SK-N-SH (cell line): ENCODE measurements around the gene SMPD2. TPM values are rescaled to one million over a fixed set of nuclear protein-coding genes. Genes with fewer than 3 reads are reported as not detected.
A peak's percentile ranks its signal among the peaks of the same experiment; 100 is the strongest.

Experiments
- CTCF ChIA-PET: fragments of 300-600, 350-600 bp; formaldehyde crosslinking; extraction: SDS; loops from one replicate; lab custom pipeline; 2021; lab: Yijun Ruan, JAX
- POLR2A ChIA-PET: fragments of 350-600 bp; sonication (Branson Sonifier 250); formaldehyde crosslinking; extraction: SDS; loops from one replicate; lab custom pipeline; 2020; ENCODE audit warnings: antibody characterized with exemption, inconsistent platforms; lab: Yijun Ruan, JAX
- DNase-seq: peaks from one replicate; pipeline ENCODE4 v3.0.0; 2012
- H2AFZ ChIP-seq: fragments of 200-600 bp; sonication (generic); 2 replicates; pipeline ENCODE4 v1.8.1; 2016; ENCODE audit warnings: antibody characterized with exemption, mild to moderate bottlenecking, low read depth
- H3F3A ChIP-seq: fragments of 200-600 bp; sonication (generic); replicated peaks from 2 replicates; pipeline ENCODE3; 2016; ENCODE audit warnings: antibody characterized with exemption, mild to moderate bottlenecking; ENCODE audit not compliant: insufficient read depth
- H3K27ac ChIP-seq, 2 experiments: fragments of 200-500 bp in 1 of 2; fragments of 200-600 bp in 1 of 2; sonication (Bioruptor generic) in 1 of 2; sonication (generic), shearing (Covaris generic) in 1 of 2; 2 replicates each; pipeline versions ENCODE4 v1.5.1 to v1.6.1; 2014 to 2016; ENCODE audit warnings: low read depth in 2 of 2, inconsistent platforms in 1 of 2, low read length in 1 of 2, mild to moderate bottlenecking in 1 of 2, mixed read lengths in 1 of 2
- H3K27me3 ChIP-seq: fragments of 200-600 bp; sonication (generic), shearing (Covaris generic); 2 replicates; pipeline ENCODE4 v1.6.1; 2016; ENCODE audit warnings: mixed run types; ENCODE audit not compliant: insufficient read depth
- H3K36me3 ChIP-seq, 2 experiments: fragments of 200-500 bp in 1 of 2; fragments of 200-600 bp in 1 of 2; sonication (Bioruptor generic) in 1 of 2; sonication (generic) in 1 of 2; replicated peaks in 1 of 2; 2 replicates each; pipeline versions ENCODE3 to v1.5.1; 2014 to 2016; ENCODE audit warnings: low read length in 1 of 2, mild to moderate bottlenecking in 1 of 2; ENCODE audit not compliant: insufficient read depth in 2 of 2, control insufficient read depth in 1 of 2
- H3K4me1 ChIP-seq, 2 experiments: fragments of 200-500 bp in 1 of 2; fragments of 200-600 bp in 1 of 2; sonication (Bioruptor generic) in 1 of 2; sonication (generic), shearing (Covaris generic) in 1 of 2; 2 replicates each; pipeline versions ENCODE4 v1.5.1 to v1.6.1; 2014 to 2016; ENCODE audit warnings: low read depth in 1 of 2, low read length in 1 of 2, mixed run types in 1 of 2; ENCODE audit not compliant: insufficient read depth in 2 of 2, control insufficient read depth in 1 of 2
- H3K4me2 ChIP-seq: fragments of 200-600 bp; sonication (generic), shearing (Covaris generic); 2 replicates; pipeline ENCODE4 v1.6.1; 2017; ENCODE audit warnings: mixed run types
- H3K4me3 ChIP-seq, 2 experiments: fragments of 200-500 bp in 1 of 2; fragments of 200-600 bp in 1 of 2; sonication (Bioruptor generic) in 1 of 2; sonication (generic), shearing (Covaris generic) in 1 of 2; 2 replicates each; pipeline versions ENCODE4 v1.5.1 to v1.8.1; 2014 to 2016; ENCODE audit warnings: low read depth in 2 of 2, inconsistent platforms in 1 of 2, low read length in 1 of 2, mild to moderate bottlenecking in 1 of 2, mixed read lengths in 1 of 2, moderate library complexity in 1 of 2
- H3K79me2 ChIP-seq: fragments of 200-600 bp; sonication (generic); 2 replicates; pipeline ENCODE4 v1.8.1; 2017; ENCODE audit warnings: mild to moderate bottlenecking; ENCODE audit not compliant: insufficient read depth
- H3K9ac ChIP-seq: fragments of 200-600 bp; sonication (generic); 2 replicates; pipeline ENCODE4 v1.6.1; 2017; ENCODE audit warnings: mixed run types
- H3K9me2 ChIP-seq: fragments of 200-600 bp; sonication (generic); 2 replicates; pipeline ENCODE4 v1.6.1; 2017; ENCODE audit warnings: mixed run types
- H3K9me3 ChIP-seq: fragments of 200-600 bp; sonication (generic); 2 replicates; pipeline ENCODE4 v1.6.1; 2017; ENCODE audit warnings: mixed run types, mild to moderate bottlenecking, moderate library complexity
- H4K20me1 ChIP-seq: fragments of 200-600 bp; sonication (generic); 2 replicates; pipeline ENCODE4 v1.6.1; 2017; ENCODE audit warnings: mild to moderate bottlenecking, mixed run types; ENCODE audit not compliant: insufficient read depth
- EP300 ChIP-seq, 2 experiments: IDR thresholded peaks; 2 replicates each; pipeline versions ENCODE4 v1.4.0 to v1.6.1; 2012; ENCODE audit warnings: borderline replicate concordance in 1 of 2, low read depth in 1 of 2, low read length in 1 of 2
- FOSL2 ChIP-seq: IDR thresholded peaks from 2 replicates; pipeline ENCODE4 v1.4.0; 2012; ENCODE audit warnings: low read depth, mild to moderate bottlenecking, moderate library complexity, borderline replicate concordance
- GATA2 ChIP-seq: sonication (generic); formaldehyde crosslinking; IDR thresholded peaks from 2 replicates; pipeline ENCODE4 v1.5.0; 2020; ENCODE audit warnings: mild to moderate bottlenecking, missing genetic modification reagents
- JUND ChIP-seq: IDR thresholded peaks from 2 replicates; pipeline ENCODE4 v1.4.0; 2012
- MEF2A ChIP-seq: IDR thresholded peaks from 2 replicates; pipeline ENCODE4 v1.4.0; 2012; ENCODE audit warnings: low read depth, borderline replicate concordance
- MXI1 ChIP-seq: IDR thresholded peaks from 2 replicates; pipeline ENCODE4 v1.6.1; 2012; ENCODE audit warnings: mild to moderate bottlenecking, low read depth, low read length, improper control_type of control experiment
- NFIC ChIP-seq: IDR thresholded peaks from 2 replicates; pipeline ENCODE4 v1.4.0; 2012; ENCODE audit warnings: borderline replicate concordance
- NRF1 ChIP-seq: IDR thresholded peaks from 2 replicates; pipeline ENCODE4 v1.6.1; 2012; ENCODE audit warnings: low read depth, mild to moderate bottlenecking, low read length
- RAD21 ChIP-seq: IDR thresholded peaks from 2 replicates; pipeline ENCODE4 v1.6.1; 2012; ENCODE audit warnings: mild to moderate bottlenecking, low read length
- REST ChIP-seq: IDR thresholded peaks from 2 replicates; pipeline ENCODE4 v1.6.1; 2012; ENCODE audit warnings: mild to moderate bottlenecking, low read depth, low read length, moderate library complexity
- SMC3 ChIP-seq: IDR thresholded peaks from 2 replicates; pipeline ENCODE4 v1.6.1; 2012; ENCODE audit warnings: low read depth, low read length, improper control_type of control experiment
- TCF12 ChIP-seq: IDR thresholded peaks from 2 replicates; pipeline ENCODE4 v1.4.0; 2012
- USF1 ChIP-seq: IDR thresholded peaks from 2 replicates; pipeline ENCODE4 v1.4.0; 2012; ENCODE audit warnings: low read depth, borderline replicate concordance
- YY1 ChIP-seq: IDR thresholded peaks from 2 replicates; pipeline ENCODE4 v1.4.0; 2012; ENCODE audit warnings: low read depth, mild to moderate bottlenecking
- WGBS: methylation state at CpG from one replicate; pipeline ENCODE4 v1.1.6; 2017; ENCODE audit warnings: low lambda C conversion rate; 5-methylcytosine and 5-hydroxymethylcytosine counted together
- polyA plus RNA-seq, 3 experiments: library from polyadenylated mRNA; depleted of rRNA; stranded (reverse); fragments of >200 nt; gene quantifications; 2 replicates each; pipeline ENCODE4 v1.2.3, GENCODE V29; 2012
- TF ChIP-seq, protein P1 (sequence below): fragments of 150-350 bp; IDR thresholded peaks from 2 replicates; pipeline ENCODE4 v1.6.1; 2016; ENCODE audit warnings: mild to moderate bottlenecking, low read depth, low read length
- TF ChIP-seq, protein P2 (sequence below): fragments of 200-600 bp; sonication (generic); IDR thresholded peaks from 2 replicates; pipeline ENCODE4 v1.6.1; 2017; ENCODE audit warnings: antibody characterized with exemption, mild to moderate bottlenecking, moderate library complexity
- TF ChIP-seq, protein P3 (sequence below): IDR thresholded peaks from 2 replicates; pipeline ENCODE4; 2012
- TF ChIP-seq, protein P4 (sequence below): IDR thresholded peaks from 2 replicates; pipeline ENCODE4 v1.4.0; 2012; ENCODE audit warnings: low read depth, borderline replicate concordance

SMPD2 gene
- polyA plus RNA-seq, 1 of the 3 experiments (the other 2 are of a cell fraction): 9.7 TPM

DNA sequence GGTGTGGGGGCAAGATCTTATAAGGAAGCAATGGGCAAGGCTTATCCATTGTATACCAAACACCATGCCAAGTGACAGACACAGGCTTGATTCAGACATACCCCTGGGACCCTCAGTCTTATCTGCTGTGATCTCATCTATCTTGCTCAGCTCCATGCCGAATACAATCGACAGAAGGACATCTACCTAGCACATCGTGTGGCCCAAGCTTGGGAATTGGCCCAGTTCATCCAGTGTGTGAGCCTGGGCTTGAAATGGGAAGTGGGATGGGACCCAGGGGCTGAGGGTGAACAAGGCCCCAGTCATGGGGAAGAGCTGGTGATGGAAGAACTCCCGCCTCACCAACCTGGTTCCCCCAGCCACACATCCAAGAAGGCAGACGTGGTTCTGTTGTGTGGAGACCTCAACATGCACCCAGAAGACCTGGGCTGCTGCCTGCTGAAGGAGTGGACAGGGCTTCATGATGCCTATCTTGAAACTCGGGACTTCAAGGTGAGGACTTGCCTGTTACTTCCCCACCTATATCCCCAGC is 1.9 kb downstream of the SMPD2 start:
- DNase-seq: no peak

More for the DNA sequence above, 1.9 kb downstream of the SMPD2 start:
- peaks cover 0 to 43% of the 10 kb centered on the region in 2 experiments for H3K36me3 ChIP-seq
- no peaks in the 10 kb centered on the region for H3K27me3 ChIP-seq
- H3K9ac ChIP-seq: no peak overlapping the region
- H3K27ac ChIP-seq: no peak overlapping the region; a peak in 1 of 4 replicates
- ChIA-PET POLR2A (interaction anchor here (3.9 kb wide), 1 partner anchor 12 kb away, joined by 43 read pairs; the partner anchor contains the start of gene MICAL1), CTCF (interaction anchor here (0.8 to 3.5 kb wide), 5 partner anchors 8 to 255 kb away, joined by 3 to 47 read pairs (median 5); partner anchors contain the start of gene MICAL1)
- no peaks in the 10 kb centered on the region for H3K79me2 ChIP-seq
- WGBS: 98% methylated on average over 5 of the region's 6 CpGs
- no peak overlapping the region for H2AFZ ChIP-seq
- H3F3A ChIP-seq: no peaks in the 10 kb centered on the region
- peaks cover 0 to 23% of the 10 kb centered on the region in 2 experiments; a peak in 1 of 4 replicates for H3K4me1 ChIP-seq
- H4K20me1 ChIP-seq: no peaks in the 10 kb centered on the region
- no peaks in the 10 kb centered on the region for H3K9me2 ChIP-seq
- H3K9me3 ChIP-seq: no peaks in the 10 kb centered on the region
- TF ChIP-seq FOSL2 (no peak), NFIC (no peak), EP300 (IDR thresholded peaks at IDR 0.05; ENCODE audit: borderline replicate concordance in 1 of 2, low read depth in 1 of 2, low read length in 1 of 2) (no peak), GATA2 (no peak), TCF12 (no peak), MXI1 (no peak), JUND (no peak), NRF1 (no peak), YY1 (no peak), REST (no peak), SMC3 (no peak), MEF2A (no peak), RAD21 (no peak), USF1 (no peak)
- TF ChIP-seq, protein P1, sequence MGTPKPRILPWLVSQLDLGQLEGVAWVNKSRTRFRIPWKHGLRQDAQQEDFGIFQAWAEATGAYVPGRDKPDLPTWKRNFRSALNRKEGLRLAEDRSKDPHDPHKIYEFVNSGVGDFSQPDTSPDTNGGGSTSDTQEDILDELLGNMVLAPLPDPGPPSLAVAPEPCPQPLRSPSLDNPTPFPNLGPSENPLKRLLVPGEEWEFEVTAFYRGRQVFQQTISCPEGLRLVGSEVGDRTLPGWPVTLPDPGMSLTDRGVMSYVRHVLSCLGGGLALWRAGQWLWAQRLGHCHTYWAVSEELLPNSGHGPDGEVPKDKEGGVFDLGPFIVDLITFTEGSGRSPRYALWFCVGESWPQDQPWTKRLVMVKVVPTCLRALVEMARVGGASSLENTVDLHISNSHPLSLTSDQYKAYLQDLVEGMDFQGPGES: no peak
- TF ChIP-seq, protein P2, sequence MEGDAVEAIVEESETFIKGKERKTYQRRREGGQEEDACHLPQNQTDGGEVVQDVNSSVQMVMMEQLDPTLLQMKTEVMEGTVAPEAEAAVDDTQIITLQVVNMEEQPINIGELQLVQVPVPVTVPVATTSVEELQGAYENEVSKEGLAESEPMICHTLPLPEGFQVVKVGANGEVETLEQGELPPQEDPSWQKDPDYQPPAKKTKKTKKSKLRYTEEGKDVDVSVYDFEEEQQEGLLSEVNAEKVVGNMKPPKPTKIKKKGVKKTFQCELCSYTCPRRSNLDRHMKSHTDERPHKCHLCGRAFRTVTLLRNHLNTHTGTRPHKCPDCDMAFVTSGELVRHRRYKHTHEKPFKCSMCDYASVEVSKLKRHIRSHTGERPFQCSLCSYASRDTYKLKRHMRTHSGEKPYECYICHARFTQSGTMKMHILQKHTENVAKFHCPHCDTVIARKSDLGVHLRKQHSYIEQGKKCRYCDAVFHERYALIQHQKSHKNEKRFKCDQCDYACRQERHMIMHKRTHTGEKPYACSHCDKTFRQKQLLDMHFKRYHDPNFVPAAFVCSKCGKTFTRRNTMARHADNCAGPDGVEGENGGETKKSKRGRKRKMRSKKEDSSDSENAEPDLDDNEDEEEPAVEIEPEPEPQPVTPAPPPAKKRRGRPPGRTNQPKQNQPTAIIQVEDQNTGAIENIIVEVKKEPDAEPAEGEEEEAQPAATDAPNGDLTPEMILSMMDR: no peak
- TF ChIP-seq, protein P3, sequence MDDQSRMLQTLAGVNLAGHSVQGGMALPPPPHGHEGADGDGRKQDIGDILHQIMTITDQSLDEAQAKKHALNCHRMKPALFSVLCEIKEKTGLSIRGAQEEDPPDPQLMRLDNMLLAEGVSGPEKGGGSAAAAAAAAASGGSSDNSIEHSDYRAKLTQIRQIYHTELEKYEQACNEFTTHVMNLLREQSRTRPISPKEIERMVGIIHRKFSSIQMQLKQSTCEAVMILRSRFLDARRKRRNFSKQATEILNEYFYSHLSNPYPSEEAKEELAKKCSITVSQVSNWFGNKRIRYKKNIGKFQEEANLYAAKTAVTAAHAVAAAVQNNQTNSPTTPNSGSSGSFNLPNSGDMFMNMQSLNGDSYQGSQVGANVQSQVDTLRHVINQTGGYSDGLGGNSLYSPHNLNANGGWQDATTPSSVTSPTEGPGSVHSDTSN: no peak
- TF ChIP-seq, protein P4, sequence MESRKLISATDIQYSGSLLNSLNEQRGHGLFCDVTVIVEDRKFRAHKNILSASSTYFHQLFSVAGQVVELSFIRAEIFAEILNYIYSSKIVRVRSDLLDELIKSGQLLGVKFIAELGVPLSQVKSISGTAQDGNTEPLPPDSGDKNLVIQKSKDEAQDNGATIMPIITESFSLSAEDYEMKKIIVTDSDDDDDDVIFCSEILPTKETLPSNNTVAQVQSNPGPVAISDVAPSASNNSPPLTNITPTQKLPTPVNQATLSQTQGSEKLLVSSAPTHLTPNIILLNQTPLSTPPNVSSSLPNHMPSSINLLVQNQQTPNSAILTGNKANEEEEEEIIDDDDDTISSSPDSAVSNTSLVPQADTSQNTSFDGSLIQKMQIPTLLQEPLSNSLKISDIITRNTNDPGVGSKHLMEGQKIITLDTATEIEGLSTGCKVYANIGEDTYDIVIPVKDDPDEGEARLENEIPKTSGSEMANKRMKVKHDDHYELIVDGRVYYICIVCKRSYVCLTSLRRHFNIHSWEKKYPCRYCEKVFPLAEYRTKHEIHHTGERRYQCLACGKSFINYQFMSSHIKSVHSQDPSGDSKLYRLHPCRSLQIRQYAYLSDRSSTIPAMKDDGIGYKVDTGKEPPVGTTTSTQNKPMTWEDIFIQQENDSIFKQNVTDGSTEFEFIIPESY: no peak
- H3K4me2 ChIP-seq: peak overlapping the region; percentile 92; the same call in 1 of the 2 replicates
- H3K4me3 ChIP-seq: no peak overlapping the region
